GM19238 (cell line): ENCODE measurements around the gene SOAT2.

Experiments
- DNase-seq: peaks from one replicate; pipeline ENCODE4 v3.0.0; 2011; ENCODE audit warnings: low spot score; ENCODE audit not compliant: insufficient read length

The SOAT2 gene

GRCh38 chr12:53102883-53103807 is at the start of gene SOAT2:
SOAT2 (plus strand) TSS chr12:53103486; CDS start chr12:53103578, 92 bp downstream.
- DNase-seq, result no peak

DNA sequence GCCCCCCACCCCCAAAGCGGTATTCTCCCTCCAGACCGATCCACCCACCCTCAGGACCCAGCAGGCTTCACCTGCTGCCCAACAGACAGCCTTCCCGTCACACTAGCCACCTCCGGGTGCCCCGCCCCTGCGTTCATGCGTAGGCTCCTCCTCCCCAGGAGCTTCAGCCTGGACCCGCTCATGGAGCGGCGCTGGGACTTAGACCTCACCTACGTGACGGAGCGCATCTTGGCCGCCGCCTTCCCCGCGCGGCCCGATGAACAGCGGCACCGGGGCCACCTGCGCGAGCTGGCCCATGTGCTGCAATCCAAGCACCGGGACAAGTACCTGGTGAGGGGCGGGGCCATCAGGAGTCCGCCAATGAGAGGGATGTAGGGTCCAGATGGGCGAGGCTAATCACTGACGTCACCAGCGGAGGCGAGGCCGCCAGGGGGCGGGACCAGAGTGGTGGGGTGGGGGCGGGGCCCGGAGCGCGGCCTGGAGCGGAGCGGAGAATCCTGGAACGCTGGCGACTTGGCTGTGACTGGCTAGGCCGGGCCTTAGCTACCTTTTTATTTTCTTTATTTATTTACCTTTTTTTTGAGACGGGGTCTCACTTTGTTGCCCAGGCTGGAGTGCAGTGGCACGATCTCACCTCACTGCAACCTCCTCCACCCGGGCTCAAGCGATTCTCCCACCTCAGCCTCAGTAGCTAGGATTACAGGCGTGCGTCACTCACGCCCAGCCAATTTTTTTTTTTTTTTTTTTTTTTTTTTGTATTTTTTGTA is 49.0 kb upstream of the SOAT2 start:
- peak; percentile 93 for DNase-seq

- DNase-seq, result no peak
Measured at GRCh38 chr12:53055471-53056266, 47.6 kb upstream of the SOAT2 start.

DNA sequence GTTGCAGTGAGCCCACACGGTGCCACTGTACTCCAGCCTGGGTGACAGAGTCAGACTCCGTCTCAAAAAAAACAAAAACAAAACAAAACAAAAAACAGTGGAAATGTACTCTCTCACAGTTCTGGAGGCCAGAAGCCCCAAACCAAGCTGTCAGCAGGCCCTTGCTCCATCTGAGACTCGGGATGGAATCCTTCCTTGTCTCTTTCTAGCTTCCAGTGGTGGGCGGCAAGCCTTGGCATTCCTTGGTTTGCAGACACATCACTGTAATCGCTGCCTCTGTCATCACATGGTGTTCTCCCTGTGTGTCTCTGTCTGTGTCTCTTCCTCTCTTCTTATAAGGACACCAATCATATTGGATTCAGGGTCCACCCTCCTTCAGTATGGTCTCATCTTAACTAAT is 47.0 kb upstream of the SOAT2 start:
- DNase-seq, result no peak

GRCh38 chr12:53056901-53057300 is 46.4 kb upstream of the SOAT2 start:
- DNase-seq, result no peak

- DNase-seq, result no peak
Measured at GRCh38 chr12:53057816-53058500, 45.3 kb upstream of the SOAT2 start.

DNA sequence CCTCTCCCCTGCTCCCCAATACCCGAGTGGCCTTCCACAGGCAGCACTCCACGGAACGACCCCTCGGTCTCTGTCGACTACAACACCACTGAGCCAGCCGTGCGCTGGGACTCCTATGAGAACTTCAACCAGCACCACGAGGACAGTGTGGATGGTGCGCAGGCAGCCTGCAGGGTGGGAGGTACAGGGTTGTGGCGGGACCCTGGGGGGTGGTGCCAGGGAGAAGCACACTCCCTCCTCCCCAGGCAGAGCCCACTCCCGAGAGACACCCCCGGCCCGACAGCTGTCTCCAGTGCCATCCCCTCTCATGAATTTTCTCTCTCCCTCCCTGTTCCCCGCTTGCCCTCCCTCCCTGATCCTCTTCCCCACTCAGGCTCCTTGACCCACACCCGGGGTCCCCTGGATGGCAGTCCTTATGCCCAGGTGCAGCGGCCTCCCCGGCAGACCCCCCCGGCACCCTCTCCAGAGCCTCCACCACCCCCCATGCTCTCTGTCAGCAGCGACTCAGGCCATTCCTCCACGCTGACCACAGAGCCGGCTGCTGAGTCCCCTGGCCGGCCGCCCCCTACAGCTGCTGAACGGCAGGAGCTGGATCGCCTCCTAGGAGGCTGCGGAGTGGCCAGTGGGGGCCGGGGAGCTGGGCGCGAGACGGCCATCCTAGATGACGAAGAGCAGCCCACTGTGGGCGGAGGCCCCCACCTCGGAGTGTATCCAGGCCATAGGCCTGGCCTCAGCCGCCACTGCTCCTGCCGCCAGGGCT is 44.4 kb upstream of the SOAT2 start:
- no peak for DNase-seq

DNA sequence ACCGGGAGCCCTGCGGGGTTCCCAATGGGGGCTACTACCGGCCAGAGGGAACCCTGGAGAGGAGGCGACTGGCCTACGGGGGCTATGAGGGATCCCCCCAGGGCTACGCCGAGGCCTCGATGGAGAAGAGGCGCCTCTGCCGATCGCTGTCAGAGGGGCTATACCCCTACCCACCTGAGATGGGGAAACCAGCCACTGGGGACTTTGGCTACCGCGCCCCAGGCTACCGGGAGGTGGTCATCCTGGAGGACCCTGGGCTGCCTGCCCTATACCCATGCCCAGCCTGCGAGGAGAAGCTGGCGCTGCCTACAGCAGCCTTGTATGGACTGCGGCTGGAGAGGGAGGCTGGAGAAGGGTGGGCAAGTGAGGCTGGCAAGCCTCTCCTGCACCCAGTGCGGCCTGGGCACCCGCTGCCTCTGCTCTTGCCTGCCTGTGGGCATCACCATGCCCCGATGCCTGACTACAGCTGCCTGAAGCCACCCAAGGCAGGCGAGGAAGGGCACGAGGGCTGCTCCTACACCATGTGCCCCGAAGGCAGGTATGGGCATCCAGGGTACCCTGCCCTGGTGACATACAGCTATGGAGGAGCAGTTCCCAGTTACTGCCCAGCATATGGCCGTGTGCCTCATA is 43.7 kb upstream of the SOAT2 start:
- DNase-seq, result no peak

- no peak for DNase-seq
Measured at GRCh38 chr12:53060064-53060720, 43.1 kb upstream of the SOAT2 start.

DNA sequence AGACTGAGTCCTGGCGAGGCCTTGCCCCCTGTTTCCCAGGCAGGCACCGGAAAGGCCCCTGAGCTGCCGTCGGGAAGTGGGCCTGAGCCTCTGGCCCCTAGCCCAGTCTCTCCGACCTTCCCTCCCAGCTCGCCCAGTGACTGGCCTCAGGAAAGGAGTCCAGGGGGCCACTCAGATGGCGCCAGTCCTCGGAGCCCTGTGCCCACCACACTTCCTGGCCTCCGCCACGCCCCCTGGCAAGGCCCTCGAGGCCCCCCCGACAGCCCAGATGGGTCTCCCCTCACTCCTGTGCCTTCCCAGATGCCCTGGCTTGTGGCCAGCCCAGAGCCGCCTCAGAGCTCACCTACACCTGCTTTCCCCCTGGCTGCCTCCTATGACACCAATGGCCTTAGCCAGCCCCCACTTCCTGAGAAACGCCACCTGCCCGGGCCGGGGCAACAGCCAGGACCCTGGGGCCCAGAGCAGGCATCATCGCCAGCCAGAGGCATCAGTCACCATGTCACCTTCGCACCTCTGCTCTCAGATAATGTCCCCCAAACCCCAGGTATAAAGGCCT is 42.5 kb upstream of the SOAT2 start:
- DNase-seq, result no peak

DNA sequence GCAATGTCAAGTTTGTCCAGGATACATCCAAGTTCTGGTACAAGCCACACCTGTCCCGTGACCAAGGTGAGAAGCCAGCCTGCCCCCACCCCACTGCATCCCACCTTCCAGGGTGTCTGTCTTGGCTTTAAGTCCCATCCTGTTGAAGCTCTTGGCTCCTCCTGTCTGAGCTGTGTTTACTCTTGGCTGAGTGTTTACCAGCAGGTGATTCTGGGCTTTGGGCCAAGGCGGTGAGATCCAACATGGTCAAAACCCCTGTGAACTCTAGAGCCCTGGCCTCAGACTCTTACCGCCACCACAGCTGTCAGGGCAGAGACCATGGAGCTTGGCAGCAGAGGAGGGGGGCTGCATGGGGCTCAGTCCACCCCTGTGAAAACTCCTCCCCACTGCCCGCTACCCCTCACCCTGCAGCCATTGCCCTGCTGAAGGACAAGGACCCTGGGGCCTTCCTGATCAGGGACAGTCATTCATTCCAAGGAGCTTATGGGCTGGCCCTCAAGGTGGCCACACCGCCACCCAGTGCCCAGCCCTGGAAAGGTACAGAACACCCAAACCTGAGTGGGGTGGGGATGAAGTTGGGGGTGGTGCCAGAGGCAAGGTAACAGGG is 41.8 kb upstream of the SOAT2 start:
- DNase-seq, result no peak

DNA sequence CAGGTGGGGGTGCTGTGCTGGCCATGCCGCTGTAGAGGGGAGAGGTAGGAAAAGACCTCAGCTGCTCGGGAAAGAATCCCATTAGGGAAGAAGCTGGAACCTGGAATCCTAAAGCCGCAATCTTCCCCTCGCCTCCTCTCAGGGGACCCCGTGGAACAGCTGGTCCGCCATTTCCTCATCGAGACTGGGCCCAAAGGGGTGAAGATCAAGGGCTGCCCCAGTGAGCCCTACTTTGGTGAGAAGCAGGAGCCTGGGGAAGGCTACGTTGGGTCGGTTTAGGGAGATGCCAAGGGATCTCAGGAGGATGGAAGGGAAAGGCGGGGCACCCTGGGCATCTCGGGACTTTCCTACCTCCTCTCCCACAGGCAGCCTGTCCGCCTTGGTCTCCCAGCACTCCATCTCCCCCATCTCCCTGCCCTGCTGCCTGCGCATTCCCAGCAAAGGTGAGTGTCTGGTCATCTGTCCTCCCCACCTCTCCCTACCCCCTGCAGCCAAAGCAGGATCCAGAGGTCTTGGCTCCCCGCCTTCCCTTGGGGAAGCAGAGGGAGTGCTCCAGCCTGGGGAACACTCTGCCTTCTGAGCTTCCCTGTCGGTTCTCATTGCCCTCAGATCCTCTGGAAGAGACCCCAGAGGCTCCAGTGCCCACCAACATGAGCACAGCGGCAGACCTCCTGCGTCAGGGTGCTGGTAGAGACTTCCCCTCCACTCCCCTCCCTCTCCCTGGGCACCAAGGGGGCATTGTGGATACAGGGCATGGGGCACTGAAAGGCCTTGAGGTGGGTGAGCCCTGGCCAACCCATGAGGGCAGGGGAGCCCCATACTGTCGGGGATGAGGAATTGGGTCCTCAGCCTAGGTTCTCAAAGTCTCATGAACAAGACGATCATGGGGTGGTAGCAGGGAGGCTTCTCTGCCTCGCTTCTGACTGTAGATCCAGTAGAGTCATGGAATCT is 41.0 kb upstream of the SOAT2 start:
- DNase-seq, result no peak

DNA sequence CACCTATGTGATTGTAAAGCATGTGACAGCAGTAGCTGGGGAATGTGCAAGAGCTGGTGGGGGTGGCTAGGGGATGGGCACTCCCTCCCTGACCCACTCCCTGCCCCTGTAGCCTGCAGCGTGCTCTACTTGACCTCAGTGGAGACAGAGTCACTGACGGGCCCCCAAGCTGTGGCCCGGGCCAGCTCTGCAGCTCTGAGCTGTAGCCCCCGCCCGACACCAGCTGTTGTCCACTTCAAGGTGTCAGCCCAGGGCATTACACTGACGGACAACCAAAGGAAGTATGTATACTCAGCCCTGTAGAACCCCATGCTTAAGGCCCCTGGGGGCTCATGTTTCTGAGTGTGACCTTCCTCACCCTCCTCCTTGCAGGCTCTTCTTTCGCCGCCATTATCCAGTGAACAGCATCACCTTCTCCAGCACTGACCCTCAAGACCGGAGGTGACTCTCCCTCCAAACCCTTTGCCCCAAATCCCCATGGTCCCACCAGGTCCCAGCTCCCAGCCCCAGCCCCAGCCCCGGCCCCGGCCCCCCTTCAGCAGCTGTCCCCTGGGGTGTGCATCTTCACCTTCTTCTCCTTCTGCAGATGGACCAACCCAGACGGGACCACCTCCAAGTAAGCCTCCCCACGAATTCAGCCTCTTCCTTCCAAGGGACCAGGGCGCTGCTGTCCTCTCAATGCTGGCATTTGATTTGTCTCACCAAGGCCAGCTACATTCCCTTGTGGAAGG is 40.1 kb upstream of the SOAT2 start:
- DNase-seq, result no peak

- no peak for DNase-seq
Measured at GRCh38 chr12:53063708-53064612, 39.3 kb upstream of the SOAT2 start.

DNA sequence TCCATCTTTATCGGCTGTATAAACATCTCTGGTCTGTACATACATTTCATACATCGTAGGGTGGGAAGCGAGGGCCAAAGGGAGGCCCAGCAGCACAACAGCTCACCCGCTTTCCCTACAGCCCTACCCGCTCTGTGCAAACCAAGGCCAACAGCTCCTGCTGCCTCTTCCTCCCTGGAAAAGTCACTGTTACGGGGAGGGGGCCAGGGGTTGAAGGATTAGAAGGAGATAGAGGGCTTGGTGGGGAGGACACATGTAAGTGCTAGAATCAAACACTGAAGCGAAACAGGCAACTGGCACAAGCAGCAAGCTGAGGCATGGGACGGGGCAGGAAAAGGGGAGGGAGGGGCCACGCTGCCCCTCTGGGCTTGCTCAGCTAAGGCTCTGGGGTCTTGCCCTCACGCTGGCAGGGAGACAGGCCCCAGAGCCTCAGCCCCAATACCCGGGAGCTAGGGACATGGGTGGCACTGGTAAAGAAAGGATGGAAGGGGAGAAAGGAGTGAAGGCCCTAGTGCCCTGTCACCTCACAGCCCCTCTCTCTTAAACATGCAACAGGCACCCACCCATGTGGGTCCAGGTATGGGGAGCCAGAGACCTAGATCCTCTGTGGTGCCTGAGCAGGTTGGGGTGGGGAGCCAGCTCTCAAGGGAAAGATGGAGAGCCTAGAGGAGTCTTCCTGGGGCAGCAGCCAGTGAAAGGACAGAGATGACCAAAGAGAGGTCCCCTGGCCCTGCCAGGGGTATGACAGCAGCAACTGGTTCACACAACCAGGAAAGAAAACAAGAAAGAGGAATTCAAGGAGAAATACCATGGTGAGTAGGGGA is 38.5 kb upstream of the SOAT2 start:
- no peak for DNase-seq
